Measurements from ENCODE around the gene KSR2.

The KSR2 gene

GRCh38 chr12:117485984-117486839 lies 482.6 kb downstream of the KSR2 start:
- no peak for DNase-seq

GRCh38 chr12:117484901-117485300 lies 483.9 kb downstream of the KSR2 start:
- no peak for DNase-seq

GRCh38 chr12:117483501-117483900 lies 485.3 kb downstream of the KSR2 start:
- DNase-seq = no peak

- DNase-seq = no peak
Measured at GRCh38 chr12:117481470-117481869, 487.3 kb downstream of the KSR2 start.

GRCh38 chr12:117476341-117476740 lies 492.4 kb downstream of the KSR2 start:
- DNase-seq = no peak

GRCh38 chr12:117473856-117474255 lies 494.9 kb downstream of the KSR2 start:
- DNase-seq = no peak

- no peak for DNase-seq
Measured at GRCh38 chr12:117472983-117473382, 495.8 kb downstream of the KSR2 start.

- DNase-seq = no peak
Measured at GRCh38 chr12:117470804-117471203, 498.0 kb downstream of the KSR2 start.

- no peak for DNase-seq
Measured at GRCh38 chr12:117469883-117470483, 498.8 kb downstream of the KSR2 start.

GRCh38 chr12:117468016-117468415 lies 500.8 kb downstream of the KSR2 start:
- no peak for DNase-seq

- DNase-seq = no peak
Measured at GRCh38 chr12:117467588-117467987, 501.2 kb downstream of the KSR2 start.

GRCh38 chr12:117466677-117467362 lies 502.0 kb downstream of the KSR2 start:
- DNase-seq = no peak

- no peak for DNase-seq
Measured at GRCh38 chr12:117461732-117462131, 507.1 kb downstream of the KSR2 start.

GRCh38 chr12:117459229-117459628 lies 509.6 kb downstream of the KSR2 start:
- no peak for DNase-seq

- no peak for DNase-seq
Measured at GRCh38 chr12:117457189-117457588, 511.6 kb downstream of the KSR2 start.

GRCh38 chr12:117456076-117456475 lies 512.7 kb downstream of the KSR2 start:
- no peak for DNase-seq

- DNase-seq = no peak
Measured at GRCh38 chr12:117453961-117454360, 514.8 kb downstream of the KSR2 start.

- DNase-seq = no peak
Measured at GRCh38 chr12:117452112-117452511, 516.7 kb downstream of the KSR2 start.

- DNase-seq = no peak
Measured at GRCh38 chr12:117450209-117450608, 518.6 kb downstream of the KSR2 start.

GRCh38 chr12:117447665-117448366 lies 521.0 kb downstream of the KSR2 start:
- no peak for DNase-seq

GRCh38 chr12:117444781-117445180 lies 524.0 kb downstream of the KSR2 start:
- no peak for DNase-seq

GRCh38 chr12:117441751-117442150 lies 527.0 kb downstream of the KSR2 start:
- peak; percentile 55 for DNase-seq

- DNase-seq = no peak
Measured at GRCh38 chr12:117440384-117440783, 528.4 kb downstream of the KSR2 start.
